ENCODE measurements around the gene TRIM7.

DNA sequence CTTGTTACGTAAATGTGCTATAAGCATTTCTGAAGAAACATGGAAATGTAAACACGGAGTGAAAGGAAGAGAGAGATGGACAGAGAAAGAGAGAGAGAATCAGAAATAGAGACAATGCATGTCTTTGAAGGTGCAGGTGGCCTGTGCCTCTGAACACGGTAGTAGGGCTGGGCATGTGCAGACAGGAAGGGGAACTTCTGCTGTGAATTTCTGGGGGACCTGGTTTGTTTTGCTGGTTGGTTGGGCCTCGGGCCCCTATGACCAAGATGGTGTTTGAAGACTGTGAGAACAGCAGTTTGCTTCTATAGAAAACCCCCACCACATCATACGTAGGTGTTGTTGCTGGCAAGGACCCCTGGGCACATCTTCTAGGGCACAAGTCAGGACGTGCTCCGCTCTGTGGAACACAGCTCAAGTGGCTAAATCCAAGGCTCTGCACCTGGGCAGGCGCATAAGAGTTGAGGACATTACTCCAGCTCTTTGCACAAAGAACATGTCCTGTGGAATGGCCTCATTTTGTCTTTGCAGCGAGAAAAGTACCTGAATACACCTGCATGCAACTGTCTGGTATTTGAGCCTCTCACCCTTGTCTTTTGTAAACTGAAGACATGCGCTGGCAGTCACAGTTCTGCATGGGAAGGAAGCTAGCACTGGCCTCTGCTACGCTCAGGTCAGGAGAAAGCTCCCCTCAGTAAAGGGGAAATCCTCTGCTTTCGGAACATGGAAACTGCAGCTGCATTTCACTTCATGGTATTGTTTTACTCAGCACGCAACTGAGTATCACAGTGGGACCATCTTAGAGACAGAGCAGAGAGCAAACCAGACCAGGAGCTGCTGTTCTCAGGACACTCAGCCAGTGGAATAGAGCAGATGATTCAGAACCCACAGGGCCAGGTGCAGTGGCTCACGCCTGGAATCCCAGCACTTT is 54.9 kb downstream of the TRIM7 start:
- TF ChIP-seq, protein P1, sequence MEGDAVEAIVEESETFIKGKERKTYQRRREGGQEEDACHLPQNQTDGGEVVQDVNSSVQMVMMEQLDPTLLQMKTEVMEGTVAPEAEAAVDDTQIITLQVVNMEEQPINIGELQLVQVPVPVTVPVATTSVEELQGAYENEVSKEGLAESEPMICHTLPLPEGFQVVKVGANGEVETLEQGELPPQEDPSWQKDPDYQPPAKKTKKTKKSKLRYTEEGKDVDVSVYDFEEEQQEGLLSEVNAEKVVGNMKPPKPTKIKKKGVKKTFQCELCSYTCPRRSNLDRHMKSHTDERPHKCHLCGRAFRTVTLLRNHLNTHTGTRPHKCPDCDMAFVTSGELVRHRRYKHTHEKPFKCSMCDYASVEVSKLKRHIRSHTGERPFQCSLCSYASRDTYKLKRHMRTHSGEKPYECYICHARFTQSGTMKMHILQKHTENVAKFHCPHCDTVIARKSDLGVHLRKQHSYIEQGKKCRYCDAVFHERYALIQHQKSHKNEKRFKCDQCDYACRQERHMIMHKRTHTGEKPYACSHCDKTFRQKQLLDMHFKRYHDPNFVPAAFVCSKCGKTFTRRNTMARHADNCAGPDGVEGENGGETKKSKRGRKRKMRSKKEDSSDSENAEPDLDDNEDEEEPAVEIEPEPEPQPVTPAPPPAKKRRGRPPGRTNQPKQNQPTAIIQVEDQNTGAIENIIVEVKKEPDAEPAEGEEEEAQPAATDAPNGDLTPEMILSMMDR (IDR thresholded peaks at IDR 0.05; ENCODE audit: low read depth, low read length): no peak
- TF ChIP-seq POLR2A (IDR thresholded peaks at IDR 0.05; ENCODE audit: extremely low read depth, insufficient read length) (no peak), MYC (IDR thresholded peaks at IDR 0.05; ENCODE audit: low read depth, low read length) (no peak)
- TF ChIP-seq, protein P2, sequence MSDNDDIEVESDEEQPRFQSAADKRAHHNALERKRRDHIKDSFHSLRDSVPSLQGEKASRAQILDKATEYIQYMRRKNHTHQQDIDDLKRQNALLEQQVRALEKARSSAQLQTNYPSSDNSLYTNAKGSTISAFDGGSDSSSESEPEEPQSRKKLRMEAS (IDR thresholded peaks at IDR 0.05; ENCODE audit: low read depth, low read length): no peak

Measured in NB4 (cell line).